Calu3 (cell line): Measurements from ENCODE around the gene DENND5A. TPM values are rescaled to one million over a fixed set of nuclear protein-coding genes. Genes with fewer than 3 reads are reported as not detected.

Experiments used
- BruUV-seq: library from RNA; stranded (reverse); fragments of 400-500 nt; replicated peaks from 2 replicates; lab custom pipeline; 2021; lab: Mats Ljungman, UMichigan
- CTCF ChIA-PET: fragments of 300-600 bp; sonication (Branson Sonifier 250); formaldehyde crosslinking; loops from one replicate; lab custom pipeline; 2022; ENCODE audit warnings: antibody characterized with exemption; lab: Charles Lee
- DNase-seq: peaks from one replicate; pipeline ENCODE4 v3.0.0; 2022
- H3K27ac Mint-ChIP-seq: one replicate; pipeline ENCODE4 v1.8.0; 2022; ENCODE audit warnings: mixed read lengths; ENCODE audit not compliant: unreplicated experiment
- H3K27me3 Mint-ChIP-seq: one replicate; pipeline ENCODE4 v1.8.0; 2022; ENCODE audit warnings: mixed read lengths; ENCODE audit not compliant: unreplicated experiment
- H3K36me3 Mint-ChIP-seq: one replicate; pipeline ENCODE4 v1.8.0; 2022; ENCODE audit warnings: mild to moderate bottlenecking, moderate library complexity, mixed read lengths; ENCODE audit not compliant: insufficient read depth, unreplicated experiment
- H3K4me1 Mint-ChIP-seq: one replicate; pipeline ENCODE4 v1.8.0; 2022; ENCODE audit warnings: mild to moderate bottlenecking, low read depth, mixed read lengths; ENCODE audit not compliant: unreplicated experiment
- H3K4me3 Mint-ChIP-seq: one replicate; pipeline ENCODE4 v1.8.0; 2022; ENCODE audit warnings: mild to moderate bottlenecking, low read depth, moderate library complexity, mixed read lengths; ENCODE audit not compliant: unreplicated experiment
- H3K9me3 Mint-ChIP-seq: one replicate; pipeline ENCODE4 v1.8.0; 2022; ENCODE audit warnings: low read depth, mixed read lengths; ENCODE audit not compliant: unreplicated experiment
- CTCF ChIP-seq: fragments of 200-600 bp; IDR thresholded peaks from one replicate; pipeline ENCODE4 v1.8.0; 2022; ENCODE audit warnings: antibody characterized with exemption; ENCODE audit not compliant: unreplicated experiment
- intact Hi-C: fragments of 100-400 bp; cut with micrococcal nuclease; formaldehyde crosslinking; loops from one replicate; pipeline ENCODE4 v1.10.0; 2022; ENCODE audit not compliant: unreplicated experiment
- total RNA-seq: library from RNA; stranded (reverse); gene quantifications from 2 replicates; pipeline ENCODE4 v1.2.3, GENCODE V29; 2022

DENND5A gene
- total RNA-seq, 1 experiment from 2014 or later: 40.0 TPM

DNA sequence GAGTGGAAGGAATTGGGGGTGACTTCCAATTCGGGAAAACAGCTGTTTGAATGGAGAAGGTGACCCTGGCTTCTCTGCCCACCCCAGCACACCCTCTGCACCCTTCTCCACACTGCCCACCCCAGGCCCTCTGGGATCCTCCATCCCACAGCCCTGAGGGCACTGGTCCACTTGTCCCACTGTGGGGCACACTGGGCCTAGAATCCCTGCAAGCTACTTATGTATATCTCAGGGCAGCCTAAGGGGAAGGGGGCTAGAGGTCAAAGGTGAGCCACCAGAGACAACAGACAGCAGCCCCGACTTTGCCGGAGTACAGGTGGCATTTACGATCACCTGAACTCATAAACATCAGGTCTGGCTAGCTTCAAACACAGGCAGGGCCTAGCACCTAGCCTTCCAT is 173.1 kb downstream of the DENND5A start:
- no peaks in the 10 kb centered on the region for H3K4me1 Mint-ChIP-seq
- DNase-seq: no peak
- H3K4me3 Mint-ChIP-seq: peak overlapping the region; percentile 37
- H3K36me3 Mint-ChIP-seq: no peaks in the 10 kb centered on the region
- H3K27me3 Mint-ChIP-seq: peaks cover 94% of the 10 kb centered on the region
- intact Hi-C loops: no loop called here
- H3K9me3 Mint-ChIP-seq: no peaks in the 10 kb centered on the region
- TF ChIP-seq CTCF: no peak
- BruUV-seq: no TSS peak
- CTCF ChIA-PET: interaction anchor here (0.6 to 1.8 kb wide), 3 partner anchors 23 to 110 kb away, joined by 3 to 8 read pairs (median 6); no protein-coding TSS in a partner anchor
- H3K27ac Mint-ChIP-seq: no peak overlapping the region

- no peak for DNase-seq
- H3K27me3 Mint-ChIP-seq: peaks cover 91% of the 10 kb centered on the region
- BruUV-seq: no TSS peak
- H3K4me3 Mint-ChIP-seq: peak within 1 kb of the TSS; percentile 37
- intact Hi-C loops: no loop called here
- no peak for TF ChIP-seq CTCF
- no peaks in the 10 kb centered on the region for H3K36me3 Mint-ChIP-seq
- no peaks in the 10 kb centered on the region for H3K4me1 Mint-ChIP-seq
- CTCF ChIA-PET: no interaction called here
- H3K9me3 Mint-ChIP-seq: no peaks in the 10 kb centered on the region
- H3K27ac Mint-ChIP-seq: no peak within 1 kb of the TSS
Measured at GRCh38 chr11:9091044-9091922, 173.9 kb downstream of the DENND5A start, which contains the start of gene SCUBE2. Gene SCUBE2 (minus strand): TSS chr11:9091599. CDS start chr11:9091528, 71 bp downstream.

GRCh38 chr11:9090488-9091043 is 174.6 kb downstream of the DENND5A start:
- no peaks in the 10 kb centered on the region for H3K4me1 Mint-ChIP-seq
- no peaks in the 10 kb centered on the region for H3K9me3 Mint-ChIP-seq
- no peak for TF ChIP-seq CTCF
- H3K27ac Mint-ChIP-seq: no peak overlapping the region
- DNase-seq: no peak
- CTCF ChIA-PET: interaction anchor here (1.6 kb wide), 1 partner anchor 47 kb away, joined by 4 read pairs; no protein-coding TSS in a partner anchor
- H3K36me3 Mint-ChIP-seq: no peaks in the 10 kb centered on the region
- H3K4me3 Mint-ChIP-seq: peak overlapping the region; percentile 21
- no TSS peak for BruUV-seq
- intact Hi-C loops: no loop called here
- peaks cover 84% of the 10 kb centered on the region for H3K27me3 Mint-ChIP-seq

DNA sequence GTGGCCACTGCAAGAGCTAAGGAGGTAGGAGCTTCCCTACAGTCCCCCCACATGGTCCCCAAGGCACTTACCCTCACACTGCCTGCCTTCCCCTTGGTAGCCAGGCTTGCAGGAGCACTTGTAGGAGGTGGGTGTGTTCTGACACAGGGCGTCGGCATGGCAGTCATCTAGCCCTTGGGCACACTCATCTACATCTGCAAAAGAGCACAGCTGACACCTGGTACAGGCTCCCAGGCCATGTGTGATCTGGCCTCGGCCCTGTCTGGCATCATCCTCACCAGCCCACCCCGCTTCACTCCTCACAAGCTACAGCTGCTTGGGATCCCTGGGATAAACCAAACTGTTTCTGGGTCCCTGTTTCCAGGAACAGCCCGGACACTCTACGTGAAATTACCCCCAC is 175.5 kb downstream of the DENND5A start:
- CTCF ChIA-PET: interaction anchor here (1.6 kb wide), 1 partner anchor 48 kb away, joined by 4 read pairs; no protein-coding TSS in a partner anchor
- intact Hi-C loops: no loop called here
- Mint-ChIP-seq H3K27ac (no peak overlapping the region), H3K4me1 (no peaks in the 10 kb centered on the region), H3K9me3 (no peaks in the 10 kb centered on the region), H3K27me3 (peaks cover 84% of the 10 kb centered on the region), H3K4me3 (no peak overlapping the region), H3K36me3 (no peaks in the 10 kb centered on the region)
- TF ChIP-seq CTCF: no peak
- no peak for DNase-seq
- BruUV-seq: no TSS peak
